ENCODE results near the gene MIA3. TPM values are rescaled to one million over a fixed set of nuclear protein-coding genes. Genes with fewer than 3 reads are reported as not detected.

MIA3 gene
- total and polyA plus RNA-seq, 9 of the 15 experiments (the other 6 are each of a cell fraction or from before 2014, with no cell fraction given), result 21.6 to 89.4 (median 40.8) TPM

- TF ChIP-seq PML (IDR thresholded peaks at IDR 0.05; ENCODE audit: low read length) (peak; percentile 90), FOSL1 (tag; conservative IDR thresholded peaks at IDR 0.05) (peak; percentile 27), MAFF (IDR thresholded peaks at IDR 0.05; ENCODE audit: low read length) (peak; percentile 47; the same call in 1 of the 2 replicates), ZNF609 (CRISPR knock-in tag; IDR thresholded peaks at IDR 0.05; ENCODE audit: borderline replicate concordance) (no peak), ZNF766 (CRISPR knock-in tag; conservative IDR thresholded peaks at IDR 0.05) (peak; percentile 62; the same call in 1 of the 2 replicates), FOXP4 (CRISPR knock-in tag; IDR thresholded peaks at IDR 0.05; ENCODE audit: borderline replicate concordance) (no peak), NR2F6 (CRISPR knock-in tag; IDR thresholded peaks at IDR 0.05) (no peak), BRCA1 (IDR thresholded peaks at IDR 0.05) (no peak), BRCA1 (CRISPR knock-in tag; IDR thresholded peaks at IDR 0.05) (no peak), MTA3 (IDR thresholded peaks at IDR 0.05; ENCODE audit: borderline replicate concordance) (peak; percentile 81; the same call in 1 of the 2 replicates)
- TF ChIP-seq, protein P1, sequence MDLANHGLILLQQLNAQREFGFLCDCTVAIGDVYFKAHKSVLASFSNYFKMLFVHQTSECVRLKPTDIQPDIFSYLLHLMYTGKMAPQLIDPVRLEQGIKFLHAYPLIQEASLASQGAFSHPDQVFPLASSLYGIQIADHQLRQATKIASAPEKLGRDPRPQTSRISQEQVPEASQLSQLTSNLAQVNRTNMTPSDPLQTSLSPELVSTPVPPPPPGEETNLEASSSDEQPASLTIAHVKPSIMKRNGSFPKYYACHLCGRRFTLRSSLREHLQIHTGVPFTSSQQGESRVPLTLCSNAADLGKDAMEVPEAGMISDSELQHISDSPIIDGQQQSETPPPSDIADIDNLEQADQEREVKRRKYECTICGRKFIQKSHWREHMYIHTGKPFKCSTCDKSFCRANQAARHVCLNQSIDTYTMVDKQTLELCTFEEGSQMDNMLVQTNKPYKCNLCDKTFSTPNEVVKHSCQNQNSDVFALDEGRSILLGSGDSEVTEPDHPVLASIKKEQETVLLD (IDR thresholded peaks at IDR 0.05), result no peak
- TF ChIP-seq, protein P2, sequence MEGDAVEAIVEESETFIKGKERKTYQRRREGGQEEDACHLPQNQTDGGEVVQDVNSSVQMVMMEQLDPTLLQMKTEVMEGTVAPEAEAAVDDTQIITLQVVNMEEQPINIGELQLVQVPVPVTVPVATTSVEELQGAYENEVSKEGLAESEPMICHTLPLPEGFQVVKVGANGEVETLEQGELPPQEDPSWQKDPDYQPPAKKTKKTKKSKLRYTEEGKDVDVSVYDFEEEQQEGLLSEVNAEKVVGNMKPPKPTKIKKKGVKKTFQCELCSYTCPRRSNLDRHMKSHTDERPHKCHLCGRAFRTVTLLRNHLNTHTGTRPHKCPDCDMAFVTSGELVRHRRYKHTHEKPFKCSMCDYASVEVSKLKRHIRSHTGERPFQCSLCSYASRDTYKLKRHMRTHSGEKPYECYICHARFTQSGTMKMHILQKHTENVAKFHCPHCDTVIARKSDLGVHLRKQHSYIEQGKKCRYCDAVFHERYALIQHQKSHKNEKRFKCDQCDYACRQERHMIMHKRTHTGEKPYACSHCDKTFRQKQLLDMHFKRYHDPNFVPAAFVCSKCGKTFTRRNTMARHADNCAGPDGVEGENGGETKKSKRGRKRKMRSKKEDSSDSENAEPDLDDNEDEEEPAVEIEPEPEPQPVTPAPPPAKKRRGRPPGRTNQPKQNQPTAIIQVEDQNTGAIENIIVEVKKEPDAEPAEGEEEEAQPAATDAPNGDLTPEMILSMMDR (IDR thresholded peaks at IDR 0.05 in 2 of 3, conservative IDR thresholded peaks at IDR 0.05 in 1 of 3; ENCODE audit: insufficient read depth in 2 of 3, low read depth in 1 of 3, low read length in 3 of 3), result no peak; a peak in 1 of 6 replicates
- TF ChIP-seq, protein P3, sequence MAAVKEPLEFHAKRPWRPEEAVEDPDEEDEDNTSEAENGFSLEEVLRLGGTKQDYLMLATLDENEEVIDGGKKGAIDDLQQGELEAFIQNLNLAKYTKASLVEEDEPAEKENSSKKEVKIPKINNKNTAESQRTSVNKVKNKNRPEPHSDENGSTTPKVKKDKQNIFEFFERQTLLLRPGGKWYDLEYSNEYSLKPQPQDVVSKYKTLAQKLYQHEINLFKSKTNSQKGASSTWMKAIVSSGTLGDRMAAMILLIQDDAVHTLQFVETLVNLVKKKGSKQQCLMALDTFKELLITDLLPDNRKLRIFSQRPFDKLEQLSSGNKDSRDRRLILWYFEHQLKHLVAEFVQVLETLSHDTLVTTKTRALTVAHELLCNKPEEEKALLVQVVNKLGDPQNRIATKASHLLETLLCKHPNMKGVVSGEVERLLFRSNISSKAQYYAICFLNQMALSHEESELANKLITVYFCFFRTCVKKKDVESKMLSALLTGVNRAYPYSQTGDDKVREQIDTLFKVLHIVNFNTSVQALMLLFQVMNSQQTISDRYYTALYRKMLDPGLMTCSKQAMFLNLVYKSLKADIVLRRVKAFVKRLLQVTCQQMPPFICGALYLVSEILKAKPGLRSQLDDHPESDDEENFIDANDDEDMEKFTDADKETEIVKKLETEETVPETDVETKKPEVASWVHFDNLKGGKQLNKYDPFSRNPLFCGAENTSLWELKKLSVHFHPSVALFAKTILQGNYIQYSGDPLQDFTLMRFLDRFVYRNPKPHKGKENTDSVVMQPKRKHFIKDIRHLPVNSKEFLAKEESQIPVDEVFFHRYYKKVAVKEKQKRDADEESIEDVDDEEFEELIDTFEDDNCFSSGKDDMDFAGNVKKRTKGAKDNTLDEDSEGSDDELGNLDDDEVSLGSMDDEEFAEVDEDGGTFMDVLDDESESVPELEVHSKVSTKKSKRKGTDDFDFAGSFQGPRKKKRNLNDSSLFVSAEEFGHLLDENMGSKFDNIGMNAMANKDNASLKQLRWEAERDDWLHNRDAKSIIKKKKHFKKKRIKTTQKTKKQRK (IDR thresholded peaks at IDR 0.05; ENCODE audit: borderline replicate concordance, low read depth, low read length), result no peak; the same call in 1 of the 2 replicates
Observed at GRCh38 chr1:222643938-222644635, 26.2 kb downstream of the MIA3 start (continued).
